ENCODE data around the gene FGF2. TPM values are rescaled to one million over a fixed set of nuclear protein-coding genes. Genes with fewer than 3 reads are reported as not detected.
"Not testable (repeated sequence)": the region's sequence is repeated elsewhere in the genome, so short reads cannot be mapped to it uniquely, and the experiment has no call there.

FGF2 gene
- total RNA-seq, 1 donor from 2014 or later = 8.1 TPM

GRCh38 chr4:122861172-122861943 lies 34.7 kb downstream of the FGF2 start:
- Histone ChIP-seq H3K9me3 (no peaks in the 10 kb centered on the region), H3K36me3 (no peaks in the 10 kb centered on the region), H3K4me3 (no peak overlapping the region), H3K27ac (no peak overlapping the region), H3K4me1 (no peaks in the 10 kb centered on the region), H3K27me3 (ENCODE audit: low read depth) (no peaks in the 10 kb centered on the region)
- no peak for ATAC-seq
- intact Hi-C loops (cut with DNase I) = no loop called here
- TF ChIP-seq CTCF (IDR thresholded peaks at IDR 0.05) = no peak
- DNase-seq = no peak

- no peaks in the 10 kb centered on the region for H3K27me3 ChIP-seq (ENCODE audit: low read depth)
- H3K9me3 ChIP-seq = no peaks in the 10 kb centered on the region
- H3K36me3 ChIP-seq = no peaks in the 10 kb centered on the region
- no peaks in the 10 kb centered on the region for H3K4me1 ChIP-seq
- no peak for TF ChIP-seq CTCF (IDR thresholded peaks at IDR 0.05)
- no peak for ATAC-seq
- no peak overlapping the region for H3K27ac ChIP-seq
- no peak for DNase-seq
- H3K4me3 ChIP-seq = no peak overlapping the region
- intact Hi-C loops (cut with DNase I) = no loop called here
Measured at GRCh38 chr4:122863639-122864038, 37.0 kb downstream of the FGF2 start.

GRCh38 chr4:122865425-122865824 lies 38.8 kb downstream of the FGF2 start:
- intact Hi-C loops (cut with DNase I) = no loop called here
- H3K9me3 ChIP-seq = no peaks in the 10 kb centered on the region
- no peaks in the 10 kb centered on the region for H3K27me3 ChIP-seq (ENCODE audit: low read depth)
- TF ChIP-seq CTCF (IDR thresholded peaks at IDR 0.05) = no peak
- no peaks in the 10 kb centered on the region for H3K36me3 ChIP-seq
- ATAC-seq (no peak), DNase-seq (no peak)
- no peak overlapping the region for H3K4me3 ChIP-seq
- no peaks in the 10 kb centered on the region for H3K4me1 ChIP-seq
- no peak overlapping the region for H3K27ac ChIP-seq

GRCh38 chr4:122868235-122868634 lies 41.6 kb downstream of the FGF2 start:
- H3K4me1 ChIP-seq; intact Hi-C loops (cut with DNase I); H3K9me3 ChIP-seq; DNase-seq; H3K4me3 ChIP-seq; ATAC-seq; H3K27ac ChIP-seq; H3K36me3 ChIP-seq; H3K27me3 ChIP-seq (ENCODE audit: low read depth): not testable (repeated sequence)

GRCh38 chr4:122873146-122873545 lies 46.5 kb downstream of the FGF2 start:
- no peak for TF ChIP-seq CTCF (IDR thresholded peaks at IDR 0.05)
- Histone ChIP-seq H3K9me3 (no peaks in the 10 kb centered on the region), H3K27ac (no peak overlapping the region), H3K36me3 (no peaks in the 10 kb centered on the region), H3K27me3 (ENCODE audit: low read depth) (no peaks in the 10 kb centered on the region), H3K4me3 (no peak overlapping the region), H3K4me1 (no peaks in the 10 kb centered on the region)
- DNase-seq (no peak), ATAC-seq (no peak)
- intact Hi-C loops (cut with DNase I) = no loop called here

- H3K4me3 ChIP-seq = no peak overlapping the region
- TF ChIP-seq CTCF (IDR thresholded peaks at IDR 0.05) = no peak
- no peak for ATAC-seq
- no peaks in the 10 kb centered on the region for H3K4me1 ChIP-seq
- H3K27me3 ChIP-seq (ENCODE audit: low read depth) = no peaks in the 10 kb centered on the region
- H3K9me3 ChIP-seq = no peaks in the 10 kb centered on the region
- H3K27ac ChIP-seq = no peak overlapping the region
- no peaks in the 10 kb centered on the region for H3K36me3 ChIP-seq
- no peak for DNase-seq
- intact Hi-C loops (cut with DNase I) = no loop called here
Measured at GRCh38 chr4:122873821-122874593, 47.4 kb downstream of the FGF2 start.
